Astrocyte (in vitro differentiated cells and primary cell): ENCODE measurements around the gene FAM222B.

Experiments
- CTCF ChIP-seq: IDR thresholded peaks from 2 replicates; pipeline ENCODE4 v1.5.1; 2011; ENCODE audit warnings: low read depth, mild to moderate bottlenecking, inconsistent platforms, low read length, moderate library complexity; ENCODE audit not compliant: insufficient read depth
- EZH2 ChIP-seq: IDR thresholded peaks from 2 replicates; pipeline ENCODE4 v1.6.1; 2012; ENCODE audit warnings: mild to moderate bottlenecking, low read length, inconsistent platforms; ENCODE audit not compliant: insufficient read depth

- no peak for TF ChIP-seq CTCF
- TF ChIP-seq EZH2, result no peak
Observed at GRCh38 chr17:28810437-28810836, 32.2 kb downstream of the FAM222B start.
